ENCODE measurements around the gene CCDC68.
"Not testable (repeated sequence)": the region's sequence is repeated elsewhere in the genome, so short reads cannot be mapped to it uniquely, and the experiment has no call there.

The CCDC68 gene

GRCh38 chr18:54958704-54959625 lies at the start of gene CCDC68:
TSS of gene CCDC68 (minus strand) at chr18:54959461. CDS start at chr18:54942791, 16,670 bp downstream.
- DNase-seq (ENCODE audit: low spot score): no peak

- no peak for DNase-seq (ENCODE audit: low spot score)
Measured at GRCh38 chr18:55007602-55008001, 48.3 kb upstream of the CCDC68 start.

GRCh38 chr18:55003695-55004094 lies 44.4 kb upstream of the CCDC68 start:
- DNase-seq (ENCODE audit: low spot score): no peak

GRCh38 chr18:55002261-55002660 lies 43.0 kb upstream of the CCDC68 start:
- DNase-seq (ENCODE audit: low spot score): no peak

- no peak for DNase-seq (ENCODE audit: low spot score)
Measured at GRCh38 chr18:55001394-55002024, 42.2 kb upstream of the CCDC68 start.

- no peak for DNase-seq (ENCODE audit: low spot score)
Measured at GRCh38 chr18:55000529-55000928, 41.3 kb upstream of the CCDC68 start.

GRCh38 chr18:54999016-54999415 lies 39.8 kb upstream of the CCDC68 start:
- no peak for DNase-seq (ENCODE audit: low spot score)

GRCh38 chr18:54995421-54996143 lies 36.3 kb upstream of the CCDC68 start:
- DNase-seq (ENCODE audit: low spot score): no peak

GRCh38 chr18:54991981-54992380 lies 32.7 kb upstream of the CCDC68 start:
- no peak for DNase-seq (ENCODE audit: low spot score)

GRCh38 chr18:54984908-54985307 lies 25.6 kb upstream of the CCDC68 start:
- DNase-seq (ENCODE audit: low spot score): no peak

- no peak for DNase-seq (ENCODE audit: low spot score)
Measured at GRCh38 chr18:54983791-54984190, 24.5 kb upstream of the CCDC68 start.

GRCh38 chr18:54983041-54983686 lies 23.9 kb upstream of the CCDC68 start:
- peak; percentile 51 for DNase-seq (ENCODE audit: low spot score)

- no peak for DNase-seq (ENCODE audit: low spot score)
Measured at GRCh38 chr18:54981076-54981475, 21.8 kb upstream of the CCDC68 start.

- DNase-seq (ENCODE audit: low spot score): no peak
Measured at GRCh38 chr18:54975598-54975997, 16.3 kb upstream of the CCDC68 start.

- DNase-seq (ENCODE audit: low spot score): no peak
Measured at GRCh38 chr18:54973046-54973445, 13.8 kb upstream of the CCDC68 start.

- DNase-seq (ENCODE audit: low spot score): no peak
Measured at GRCh38 chr18:54968807-54969206, 9.5 kb upstream of the CCDC68 start.

- not testable (repeated sequence) for DNase-seq (ENCODE audit: low spot score)
Measured at GRCh38 chr18:54968237-54968636, 9.0 kb upstream of the CCDC68 start.

- DNase-seq (ENCODE audit: low spot score): no peak
Measured at GRCh38 chr18:54967786-54968185, 8.5 kb upstream of the CCDC68 start.

GRCh38 chr18:54964741-54965140 lies 5.5 kb upstream of the CCDC68 start:
- DNase-seq (ENCODE audit: low spot score): no peak

- DNase-seq (ENCODE audit: low spot score): no peak
Measured at GRCh38 chr18:54962919-54963645, 3.8 kb upstream of the CCDC68 start.

- DNase-seq (ENCODE audit: low spot score): no peak
Measured at GRCh38 chr18:54961868-54962267, 2.6 kb upstream of the CCDC68 start.

Measured in activated CD4-positive, alpha-beta T cell treated with anti-CD3 and anti-CD28 coated beads, Interleukin-2, Interleukin-4, amounts not matched to agents 100 ng/mL and 50 ng/mL, durations not matched to agents 16 hours and 8 hours (primary cell).